H9 (cell line): ENCODE results near the gene FCGR3B. TPM values are rescaled to one million over a fixed set of nuclear protein-coding genes. Genes with fewer than 3 reads are reported as not detected.
"Not testable (repeated sequence)": the region's sequence is repeated elsewhere in the genome, so short reads cannot be mapped to it uniquely, and the experiment has no call there.

ENCODE experiments used
- DNase-seq: peaks from one replicate; pipeline ENCODE4 v3.0.0-alpha.2; 2017
- H2AFZ ChIP-seq: one replicate; pipeline ENCODE4 v1.6.1; 2013; ENCODE audit warnings: mild to moderate bottlenecking, low read length, control low read depth, moderate library complexity
- H2AK5ac ChIP-seq: 2 replicates; pipeline ENCODE4 v1.6.1; 2013; ENCODE audit warnings: low read length, control low read depth, mixed read lengths; ENCODE audit not compliant: insufficient read length
- H2BK120ac ChIP-seq: one replicate; pipeline ENCODE4 v1.6.1; 2013; ENCODE audit warnings: low read depth, mild to moderate bottlenecking, low read length, control low read depth, inconsistent platforms; ENCODE audit not compliant: poor library complexity, severe bottlenecking
- H2BK12ac ChIP-seq: 2 replicates; pipeline ENCODE4 v1.6.1; 2013; ENCODE audit warnings: low read length, control low read depth, mixed read lengths, low read depth; ENCODE audit not compliant: insufficient read length
- H2BK15ac ChIP-seq: 2 replicates; pipeline ENCODE4 v1.6.1; 2013; ENCODE audit warnings: low read depth, low read length, control low read depth
- H2BK20ac ChIP-seq: one replicate; pipeline ENCODE4 v1.6.1; 2013; ENCODE audit warnings: low read depth, mild to moderate bottlenecking, low read length, control low read depth, inconsistent platforms; ENCODE audit not compliant: poor library complexity, severe bottlenecking
- H2BK5ac ChIP-seq: 2 replicates; pipeline ENCODE4 v1.6.1; 2013; ENCODE audit warnings: low read length, control low read depth, mixed read lengths; ENCODE audit not compliant: insufficient read length
- H3K14ac ChIP-seq: 2 replicates; pipeline ENCODE4 v1.6.1; 2013; ENCODE audit warnings: low read length, control low read depth; ENCODE audit not compliant: insufficient read depth
- H3K18ac ChIP-seq: 2 replicates; pipeline ENCODE4 v1.6.1; 2013; ENCODE audit warnings: low read depth, mild to moderate bottlenecking, mixed read lengths, low read length, control low read depth; ENCODE audit not compliant: insufficient read length
- H3K23ac ChIP-seq: 2 replicates; pipeline ENCODE4 v1.6.1; 2013; ENCODE audit warnings: low read length, control low read depth, mixed read lengths, low read depth; ENCODE audit not compliant: insufficient read length
- H3K23me2 ChIP-seq: 2 replicates; pipeline ENCODE4 v1.6.1; 2013; ENCODE audit warnings: low read depth, mild to moderate bottlenecking, mixed read lengths, low read length, control low read depth; ENCODE audit not compliant: insufficient read length, poor library complexity, severe bottlenecking
- H3K27ac ChIP-seq: 2 replicates; pipeline ENCODE4 v1.5.1; 2013; ENCODE audit warnings: low read length, control low read depth, mixed read lengths, low read depth; ENCODE audit not compliant: insufficient read length
- H3K27me3 ChIP-seq: 2 replicates; pipeline ENCODE4 v1.6.1; 2013; ENCODE audit warnings: low read length, control low read depth, inconsistent platforms; ENCODE audit not compliant: insufficient read depth
- H3K4ac ChIP-seq: 2 replicates; pipeline ENCODE4 v1.6.1; 2013; ENCODE audit warnings: low read depth, mild to moderate bottlenecking, control low read depth, inconsistent platforms, low read length, moderate library complexity
- H3K4me1 ChIP-seq: 2 replicates; pipeline ENCODE4 v1.6.1; 2013; ENCODE audit warnings: low read length, control low read depth, inconsistent platforms; ENCODE audit not compliant: insufficient read depth
- H3K4me2 ChIP-seq: 2 replicates; pipeline ENCODE4 v1.6.1; 2013; ENCODE audit warnings: low read length, control low read depth, mixed read lengths; ENCODE audit not compliant: insufficient read length, insufficient read depth
- H3K56ac ChIP-seq: 2 replicates; pipeline ENCODE4 v1.6.1; 2013; ENCODE audit warnings: low read depth, mild to moderate bottlenecking, mixed read lengths, low read length, control low read depth; ENCODE audit not compliant: insufficient read length
- H3K79me1 ChIP-seq: 2 replicates; pipeline ENCODE4 v1.6.1; 2013; ENCODE audit warnings: low read depth, mild to moderate bottlenecking, moderate library complexity, low read length, control low read depth, inconsistent platforms; ENCODE audit not compliant: insufficient read depth, poor library complexity, severe bottlenecking
- H3K79me2 ChIP-seq: 2 replicates; pipeline ENCODE4 v1.6.1; 2013; ENCODE audit warnings: low read length, control low read depth, inconsistent platforms; ENCODE audit not compliant: insufficient read depth
- H3K9ac ChIP-seq: 2 replicates; pipeline ENCODE4 v1.6.1; 2013; ENCODE audit warnings: low read length, control low read depth, mixed read lengths; ENCODE audit not compliant: insufficient read length; ENCODE audit errors: extremely low read depth
- H3K9me3 ChIP-seq: one replicate; pipeline ENCODE4 v1.6.1; 2013; ENCODE audit warnings: low read depth, low read length, inconsistent platforms; ENCODE audit not compliant: control insufficient read depth
- H3T11ph ChIP-seq: one replicate; pipeline ENCODE4 v1.6.1; 2013; ENCODE audit warnings: mild to moderate bottlenecking, low read length, control low read depth, inconsistent platforms
- H4K20me1 ChIP-seq: one replicate; pipeline ENCODE4 v1.6.1; 2013; ENCODE audit not compliant: control insufficient read depth, insufficient read length, insufficient read depth
- H4K5ac ChIP-seq: 2 replicates; pipeline ENCODE4 v1.6.1; 2013; ENCODE audit warnings: low read depth, mild to moderate bottlenecking, mixed read lengths, low read length, control low read depth; ENCODE audit not compliant: insufficient read length
- H4K8ac ChIP-seq: replicated peaks from 2 replicates; pipeline ENCODE4 v1.6.1; 2013; ENCODE audit warnings: low read length, control low read depth, mixed read lengths, low read depth; ENCODE audit not compliant: insufficient read length
- H4K91ac ChIP-seq: 2 replicates; pipeline ENCODE4 v1.6.1; 2013; ENCODE audit warnings: low read depth, mild to moderate bottlenecking, moderate library complexity, mixed read lengths, low read length, control low read depth; ENCODE audit not compliant: insufficient read length
- H3K27ac Mint-ChIP-seq, 3 experiments: 2 replicates in 2 of 3; 3 replicates in 1 of 3; pipeline ENCODE4 v1.8.0; 2020 to 2021; ENCODE audit warnings: mixed read lengths in 3 of 3, mild to moderate bottlenecking in 1 of 3, moderate library complexity in 1 of 3
- H3K27me3 Mint-ChIP-seq: 2 replicates; pipeline ENCODE4 v1.8.0; 2021; ENCODE audit warnings: low read depth, mild to moderate bottlenecking, moderate library complexity, mixed read lengths
- H3K36me3 Mint-ChIP-seq, 3 experiments: 2 replicates in 2 of 3; 3 replicates in 1 of 3; pipeline ENCODE4 v1.8.0; 2020 to 2021; ENCODE audit warnings: low read depth in 3 of 3, mixed read lengths in 3 of 3; ENCODE audit not compliant: insufficient read depth in 1 of 3
- H3K4me1 Mint-ChIP-seq, 2 experiments: 2 replicates each; pipeline ENCODE4 v1.8.0; 2020; ENCODE audit warnings: mixed read lengths in 2 of 2
- H3K4me3 Mint-ChIP-seq, 2 experiments: 2 replicates in 1 of 2; 3 replicates in 1 of 2; pipeline ENCODE4 v1.8.0; 2020 to 2021; ENCODE audit warnings: mild to moderate bottlenecking in 2 of 2, mixed read lengths in 2 of 2, moderate library complexity in 1 of 2
- H3K9me3 Mint-ChIP-seq, 2 experiments: 2 replicates in 1 of 2; 3 replicates in 1 of 2; pipeline ENCODE4 v1.8.0; 2020; ENCODE audit warnings: mild to moderate bottlenecking in 2 of 2, mixed read lengths in 2 of 2, moderate library complexity in 1 of 2
- WGBS: extraction: QIAGEN DNeasy Blood & Tissue Kit; methylation state at CpG from one replicate; pipeline ENCODE4 v1.1.7; 2013; ENCODE audit warnings: missing lambda C conversion rate, low lambda C conversion rate, mixed read lengths; ENCODE audit not compliant: insufficient read length; ENCODE audit errors: extremely low coverage; 5-methylcytosine and 5-hydroxymethylcytosine counted together
- total RNA-seq: library from RNA; stranded (reverse); gene quantifications from 2 replicates; pipeline ENCODE4 v1.2.1, GENCODE V29; 2021

FCGR3B gene
- total RNA-seq, 1 experiment from 2014 or later, result not detected

DNA sequence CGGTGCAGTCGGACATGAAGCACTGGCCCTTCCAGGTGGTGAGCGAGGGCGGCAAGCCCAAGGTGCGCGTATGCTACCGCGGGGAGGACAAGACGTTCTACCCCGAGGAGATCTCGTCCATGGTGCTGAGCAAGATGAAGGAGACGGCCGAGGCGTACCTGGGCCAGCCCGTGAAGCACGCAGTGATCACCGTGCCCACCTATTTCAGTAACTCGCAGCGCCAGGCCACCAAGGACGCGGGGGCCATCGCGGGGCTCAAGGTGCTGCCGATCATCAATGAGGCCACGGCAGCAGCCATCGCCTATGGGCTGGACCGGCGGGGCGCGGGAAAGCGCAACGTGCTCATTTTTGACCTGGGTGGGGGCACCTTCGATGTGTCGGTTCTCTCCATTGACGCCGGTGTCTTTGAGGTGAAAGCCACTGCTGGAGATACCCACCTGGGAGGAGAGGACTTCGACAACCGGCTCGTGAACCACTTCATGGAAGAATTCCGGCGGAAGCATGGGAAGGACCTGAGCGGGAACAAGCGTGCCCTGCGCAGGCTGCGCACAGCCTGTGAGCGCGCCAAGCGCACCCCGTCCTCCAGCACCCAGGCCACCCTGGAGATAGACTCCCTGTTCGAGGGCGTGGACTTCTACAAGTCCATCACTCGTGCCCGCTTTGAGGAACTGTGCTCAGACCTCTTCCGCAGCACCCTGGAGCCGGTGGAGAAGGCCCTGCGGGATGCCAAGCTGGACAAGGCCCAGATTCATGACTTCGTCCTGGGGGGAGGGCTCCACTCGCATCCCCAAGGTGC is 24.2 kb downstream of the FCGR3B start:
- H3K27ac Mint-ChIP-seq, H2BK20ac ChIP-seq: not testable (repeated sequence)

GRCh38 chr1:161605762-161606540 is 25.0 kb downstream of the FCGR3B start:
- peaks cover 15% of the 10 kb centered on the region for H3K27me3 Mint-ChIP-seq
- not testable (repeated sequence) for H3K9me3 Mint-ChIP-seq, H3K9ac ChIP-seq, H4K5ac ChIP-seq, H3K27ac Mint-ChIP-seq, H3K14ac ChIP-seq, H4K91ac ChIP-seq, H3K56ac ChIP-seq, H2BK120ac ChIP-seq, H3K4me1 ChIP-seq, H4K20me1 ChIP-seq, H3K27me3 ChIP-seq, H3K4me2 ChIP-seq, H3K27ac ChIP-seq, H3K4me1 Mint-ChIP-seq, H3K79me1 ChIP-seq, H2AK5ac ChIP-seq, H3K23me2 ChIP-seq, H2BK20ac ChIP-seq, H3K18ac ChIP-seq, H4K8ac ChIP-seq, H3K23ac ChIP-seq, H3K9me3 ChIP-seq, H2AFZ ChIP-seq, H3K79me2 ChIP-seq, H3K36me3 Mint-ChIP-seq, H3T11ph ChIP-seq, H2BK12ac ChIP-seq, H3K4me3 Mint-ChIP-seq, H2BK15ac ChIP-seq, H2BK5ac ChIP-seq, H3K4ac ChIP-seq
- DNase-seq, result peak; percentile 32
- no CpG with 5 or more reads among the region's 78 CpGs for WGBS

More for the DNA sequence above, 24.2 kb downstream of the FCGR3B start:
- H4K91ac ChIP-seq, H4K5ac ChIP-seq, DNase-seq, H3K9me3 ChIP-seq, H3K79me1 ChIP-seq, H3K18ac ChIP-seq, H3K27ac ChIP-seq, H3K4ac ChIP-seq, H3K9ac ChIP-seq, H4K8ac ChIP-seq, H3K23ac ChIP-seq, H3K36me3 Mint-ChIP-seq, H3K27me3 ChIP-seq, H2BK15ac ChIP-seq, H2BK12ac ChIP-seq, H3K56ac ChIP-seq, H2AFZ ChIP-seq, H3K4me3 Mint-ChIP-seq, H2BK120ac ChIP-seq, H3K14ac ChIP-seq, H2BK5ac ChIP-seq, H3K4me1 ChIP-seq, H3K4me1 Mint-ChIP-seq, H3K23me2 ChIP-seq, H3K79me2 ChIP-seq, H4K20me1 ChIP-seq, H3K9me3 Mint-ChIP-seq, H3T11ph ChIP-seq, H2AK5ac ChIP-seq, H3K4me2 ChIP-seq: not testable (repeated sequence)
- WGBS, result no CpG with 5 or more reads among the region's 58 CpGs
- H3K27me3 Mint-ChIP-seq, result peaks cover 15% of the 10 kb centered on the region
